ENCODE results near the gene ZBTB42.

DNA sequence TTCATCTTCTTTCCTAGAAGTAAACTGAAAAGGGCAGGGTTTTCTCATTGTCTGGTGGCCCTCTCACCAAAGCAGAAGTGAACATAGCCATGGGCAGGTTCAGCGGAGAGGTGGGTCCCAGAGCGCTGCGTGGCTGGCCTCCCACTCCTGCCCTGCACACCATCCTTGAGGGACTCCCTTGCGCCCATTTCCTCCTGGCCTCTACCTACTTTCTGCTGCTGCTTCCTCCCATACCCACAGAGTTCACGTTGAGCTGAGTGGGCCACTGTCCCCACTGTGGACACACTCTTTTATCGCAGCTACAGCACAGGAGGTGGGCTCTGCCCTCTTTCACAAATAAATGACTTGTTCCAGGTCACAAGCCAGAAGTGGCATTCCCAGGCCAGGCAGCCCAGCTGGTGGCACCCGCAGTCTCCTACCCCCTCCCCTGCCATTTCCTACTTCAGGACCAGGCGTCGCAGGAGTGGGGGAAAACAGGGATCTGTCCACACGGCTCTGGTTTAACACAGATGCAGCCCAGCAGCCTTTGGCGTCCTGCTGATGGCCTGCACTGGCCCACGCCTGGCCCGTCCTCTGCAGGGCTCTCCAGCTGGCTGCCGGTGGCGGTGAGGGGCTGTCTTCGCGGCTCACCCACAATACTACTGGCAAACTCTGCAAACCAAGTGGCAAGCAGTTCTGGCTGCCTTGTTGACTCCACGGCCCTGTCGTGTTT is 43.1 kb upstream of the ZBTB42 start:
- TF ChIP-seq, protein P1, sequence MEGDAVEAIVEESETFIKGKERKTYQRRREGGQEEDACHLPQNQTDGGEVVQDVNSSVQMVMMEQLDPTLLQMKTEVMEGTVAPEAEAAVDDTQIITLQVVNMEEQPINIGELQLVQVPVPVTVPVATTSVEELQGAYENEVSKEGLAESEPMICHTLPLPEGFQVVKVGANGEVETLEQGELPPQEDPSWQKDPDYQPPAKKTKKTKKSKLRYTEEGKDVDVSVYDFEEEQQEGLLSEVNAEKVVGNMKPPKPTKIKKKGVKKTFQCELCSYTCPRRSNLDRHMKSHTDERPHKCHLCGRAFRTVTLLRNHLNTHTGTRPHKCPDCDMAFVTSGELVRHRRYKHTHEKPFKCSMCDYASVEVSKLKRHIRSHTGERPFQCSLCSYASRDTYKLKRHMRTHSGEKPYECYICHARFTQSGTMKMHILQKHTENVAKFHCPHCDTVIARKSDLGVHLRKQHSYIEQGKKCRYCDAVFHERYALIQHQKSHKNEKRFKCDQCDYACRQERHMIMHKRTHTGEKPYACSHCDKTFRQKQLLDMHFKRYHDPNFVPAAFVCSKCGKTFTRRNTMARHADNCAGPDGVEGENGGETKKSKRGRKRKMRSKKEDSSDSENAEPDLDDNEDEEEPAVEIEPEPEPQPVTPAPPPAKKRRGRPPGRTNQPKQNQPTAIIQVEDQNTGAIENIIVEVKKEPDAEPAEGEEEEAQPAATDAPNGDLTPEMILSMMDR (IDR thresholded peaks at IDR 0.05) = no peak
- TF ChIP-seq POLR2AphosphoS5 (IDR thresholded peaks at IDR 0.05) (no peak), POLR2A (IDR thresholded peaks at IDR 0.05; ENCODE audit: low read depth) (no peak), EP300 (IDR thresholded peaks at IDR 0.05) (no peak)

Data from esophagus muscularis mucosa (tissue), 4 donors.